Ishikawa (cell line): ENCODE results near the gene FLAD1.

Source experiments
- EP300 ChIP-seq: IDR thresholded peaks from 2 replicates; pipeline ENCODE4 v1.6.1; 2012; ENCODE audit warnings: borderline replicate concordance
- MAX ChIP-seq: IDR thresholded peaks from 2 replicates; pipeline ENCODE4 v1.6.1; 2012

- TF ChIP-seq MAX (no peak), EP300 (no peak)
Observed at GRCh38 chr1:154982341-154982740, 803 bp upstream of the FLAD1 start.
